ENCODE measurements around the gene ZSWIM6. TPM values are rescaled to one million over a fixed set of nuclear protein-coding genes. Genes with fewer than 3 reads are reported as not detected.
A peak's percentile ranks its signal among the peaks of the same experiment; 100 is the strongest.

ZSWIM6 gene
- polyA plus RNA-seq, 1 of the 3 experiments (the other 2 are of a cell fraction): 7.4 TPM

GRCh38 chr5:61575103-61575502, 243.0 kb downstream of the ZSWIM6 start (continued):
- TF ChIP-seq USF2 (IDR thresholded peaks at IDR 0.05; ENCODE audit: borderline replicate concordance, low read depth, low read length): no peak
- TF ChIP-seq GABPA (IDR thresholded peaks at IDR 0.05; ENCODE audit: low read depth): no peak
- TF ChIP-seq, protein P1, sequence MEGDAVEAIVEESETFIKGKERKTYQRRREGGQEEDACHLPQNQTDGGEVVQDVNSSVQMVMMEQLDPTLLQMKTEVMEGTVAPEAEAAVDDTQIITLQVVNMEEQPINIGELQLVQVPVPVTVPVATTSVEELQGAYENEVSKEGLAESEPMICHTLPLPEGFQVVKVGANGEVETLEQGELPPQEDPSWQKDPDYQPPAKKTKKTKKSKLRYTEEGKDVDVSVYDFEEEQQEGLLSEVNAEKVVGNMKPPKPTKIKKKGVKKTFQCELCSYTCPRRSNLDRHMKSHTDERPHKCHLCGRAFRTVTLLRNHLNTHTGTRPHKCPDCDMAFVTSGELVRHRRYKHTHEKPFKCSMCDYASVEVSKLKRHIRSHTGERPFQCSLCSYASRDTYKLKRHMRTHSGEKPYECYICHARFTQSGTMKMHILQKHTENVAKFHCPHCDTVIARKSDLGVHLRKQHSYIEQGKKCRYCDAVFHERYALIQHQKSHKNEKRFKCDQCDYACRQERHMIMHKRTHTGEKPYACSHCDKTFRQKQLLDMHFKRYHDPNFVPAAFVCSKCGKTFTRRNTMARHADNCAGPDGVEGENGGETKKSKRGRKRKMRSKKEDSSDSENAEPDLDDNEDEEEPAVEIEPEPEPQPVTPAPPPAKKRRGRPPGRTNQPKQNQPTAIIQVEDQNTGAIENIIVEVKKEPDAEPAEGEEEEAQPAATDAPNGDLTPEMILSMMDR (IDR thresholded peaks at IDR 0.05): no peak
- TF ChIP-seq RFX5 (IDR thresholded peaks at IDR 0.05; ENCODE audit: low read length): no peak
- TF ChIP-seq TAF1 (IDR thresholded peaks at IDR 0.05; ENCODE audit: borderline replicate concordance, low read depth, low read length): peak; percentile 18; the same call in 1 of the 2 replicates
- TF ChIP-seq SIN3A (IDR thresholded peaks at IDR 0.05; ENCODE audit: borderline replicate concordance, low read depth, low read length): no peak
- no peak for TF ChIP-seq RXRA (IDR thresholded peaks at IDR 0.05; ENCODE audit: borderline replicate concordance, low read depth)
- TF ChIP-seq MEF2A (IDR thresholded peaks at IDR 0.05; ENCODE audit: borderline replicate concordance, low read depth): no peak
- TF ChIP-seq EP300 (IDR thresholded peaks at IDR 0.05; ENCODE audit: borderline replicate concordance in 1 of 2, low read depth in 1 of 2, low read length in 1 of 2): peak in 1 of 2 experiments; percentile 45; a peak in 2 of 4 replicates
- TF ChIP-seq, protein P2, sequence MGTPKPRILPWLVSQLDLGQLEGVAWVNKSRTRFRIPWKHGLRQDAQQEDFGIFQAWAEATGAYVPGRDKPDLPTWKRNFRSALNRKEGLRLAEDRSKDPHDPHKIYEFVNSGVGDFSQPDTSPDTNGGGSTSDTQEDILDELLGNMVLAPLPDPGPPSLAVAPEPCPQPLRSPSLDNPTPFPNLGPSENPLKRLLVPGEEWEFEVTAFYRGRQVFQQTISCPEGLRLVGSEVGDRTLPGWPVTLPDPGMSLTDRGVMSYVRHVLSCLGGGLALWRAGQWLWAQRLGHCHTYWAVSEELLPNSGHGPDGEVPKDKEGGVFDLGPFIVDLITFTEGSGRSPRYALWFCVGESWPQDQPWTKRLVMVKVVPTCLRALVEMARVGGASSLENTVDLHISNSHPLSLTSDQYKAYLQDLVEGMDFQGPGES (IDR thresholded peaks at IDR 0.05; ENCODE audit: low read depth, low read length): no peak
- TF ChIP-seq FOSL2 (IDR thresholded peaks at IDR 0.05; ENCODE audit: borderline replicate concordance, low read depth): no peak
- TF ChIP-seq POLR2AphosphoS5 (IDR thresholded peaks at IDR 0.05; ENCODE audit: low read depth, low read length): peak; percentile 55; the same call in 1 of the 2 replicates
- no peak for TF ChIP-seq YY1 (IDR thresholded peaks at IDR 0.05; ENCODE audit: low read depth)
- TF ChIP-seq EZH2phosphoT487 (IDR thresholded peaks at IDR 0.05; ENCODE audit: borderline replicate concordance, low read depth): no peak
- TF ChIP-seq ELF1 (IDR thresholded peaks at IDR 0.05): peak; percentile 57; the same call in 1 of the 2 replicates
- TF ChIP-seq ZBTB33 (IDR thresholded peaks at IDR 0.05; ENCODE audit: borderline replicate concordance, low read depth): no peak
- TF ChIP-seq NFIC (IDR thresholded peaks at IDR 0.05; ENCODE audit: borderline replicate concordance): no peak
- TF ChIP-seq SMC3 (IDR thresholded peaks at IDR 0.05; ENCODE audit: low read depth, low read length): no peak
- peak; percentile 65; the same call in 1 of the 2 replicates for TF ChIP-seq USF1 (IDR thresholded peaks at IDR 0.05; ENCODE audit: borderline replicate concordance, low read depth)

All from SK-N-SH (cell line).